ENCODE data around the gene TRPM4.
A peak's percentile ranks its signal among the peaks of the same experiment; 100 is the strongest.

DNA sequence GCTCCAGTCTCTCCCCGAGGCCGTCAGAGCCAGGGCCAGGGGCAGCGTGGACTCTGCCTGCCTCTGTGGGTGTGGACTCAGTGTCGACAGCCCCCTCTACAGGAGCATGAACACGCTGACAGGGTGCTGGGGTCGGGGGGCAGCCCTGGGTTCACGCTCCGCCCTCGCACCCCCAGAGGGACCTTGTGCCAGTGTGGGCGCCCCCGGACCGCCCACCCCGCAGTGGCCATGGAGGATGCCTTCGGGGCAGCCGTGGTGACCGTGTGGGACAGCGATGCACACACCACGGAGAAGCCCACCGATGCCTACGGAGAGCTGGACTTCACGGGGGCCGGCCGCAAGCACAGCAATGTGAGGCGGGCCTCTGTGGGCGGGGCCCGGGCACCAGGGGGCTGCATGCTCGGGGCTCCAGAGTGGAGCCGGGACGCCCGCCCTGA lies 8.3 kb downstream of the TRPM4 start:
- peak in 2 of 12 donors; percentile 9 to 28 for TF ChIP-seq CTCF (IDR thresholded peaks at IDR 0.05)
- no peak for TF ChIP-seq POLR2A (IDR thresholded peaks at IDR 0.05)
